HepG2 (cell line): Measurements from ENCODE around the gene ME2. TPM values are rescaled to one million over a fixed set of nuclear protein-coding genes. Genes with fewer than 3 reads are reported as not detected.

Experiments used
- DR1 ChIP-seq: sonication (generic); formaldehyde crosslinking; IDR thresholded peaks from 2 replicates; pipeline ENCODE4 v1.8.0; 2021; ENCODE audit warnings: mild to moderate bottlenecking, missing genetic modification reagents, inconsistent platforms
- ELF3 ChIP-seq: IDR thresholded peaks from 2 replicates; pipeline ENCODE4 v1.6.1; 2016; ENCODE audit warnings: missing genetic modification reagents, missing compliant biosample characterization
- FLYWCH1 ChIP-seq: sonication (generic); formaldehyde crosslinking; IDR thresholded peaks from 2 replicates; pipeline ENCODE4 v1.8.1; 2023; ENCODE audit warnings: mild to moderate bottlenecking, missing genetic modification reagents
- FOXC1 ChIP-seq: sonication (generic); formaldehyde crosslinking; IDR thresholded peaks from 2 replicates; pipeline ENCODE4 v1.8.0; 2022; ENCODE audit warnings: mild to moderate bottlenecking, missing genetic modification reagents, borderline replicate concordance
- KLF11 ChIP-seq: IDR thresholded peaks from 2 replicates; pipeline ENCODE4 v1.6.1; 2016; ENCODE audit warnings: missing compliant biosample characterization
- MATR3 ChIP-seq: sonication (generic); formaldehyde crosslinking; IDR thresholded peaks from 2 replicates; pipeline ENCODE4 v1.4.0; 2020; ENCODE audit warnings: missing genetic modification reagents
- MTF2 ChIP-seq: sonication (generic); formaldehyde crosslinking; IDR thresholded peaks from 2 replicates; pipeline ENCODE4 v1.5.0; 2020; ENCODE audit warnings: missing genetic modification reagents, borderline replicate concordance
- MYC ChIP-seq: sonication (generic); formaldehyde crosslinking; IDR thresholded peaks from 2 replicates; pipeline ENCODE4 v1.9.0; 2021; ENCODE audit warnings: missing genetic modification reagents, borderline replicate concordance
- NONO ChIP-seq, 2 experiments: fragments of 450-650 bp in 1 of 2; sonication (generic) in 1 of 2; formaldehyde crosslinking in 1 of 2; IDR thresholded peaks in 1 of 2; conservative IDR thresholded peaks in 1 of 2; 2 replicates each; pipeline versions ENCODE4 v1.6.1 to v1.8.0; 2017 to 2022; ENCODE audit warnings: mild to moderate bottlenecking in 1 of 2, missing genetic modification reagents in 1 of 2, moderate library complexity in 1 of 2
- RBAK ChIP-seq: sonication (generic); formaldehyde crosslinking; IDR thresholded peaks from 2 replicates; pipeline ENCODE4 v1.5.1; 2020; ENCODE audit warnings: mild to moderate bottlenecking, missing genetic modification reagents
- REPIN1 ChIP-seq: sonication (generic); formaldehyde crosslinking; IDR thresholded peaks from 2 replicates; pipeline ENCODE4 v1.8.0; 2022; ENCODE audit warnings: missing genetic modification reagents, low read depth, mild to moderate bottlenecking, borderline replicate concordance
- RORA ChIP-seq: sonication (generic); formaldehyde crosslinking; IDR thresholded peaks from 2 replicates; pipeline ENCODE4 v1.5.0; 2020; ENCODE audit warnings: mild to moderate bottlenecking, missing genetic modification reagents, moderate library complexity
- SMARCE1 ChIP-seq: fragments of 450-650 bp; IDR thresholded peaks from 2 replicates; pipeline ENCODE4 v1.6.1; 2017; ENCODE audit warnings: borderline replicate concordance
- SUZ12 ChIP-seq: fragments of 150-350 bp; IDR thresholded peaks from 2 replicates; pipeline ENCODE4 v1.6.1; 2014; ENCODE audit warnings: low read depth, low read length
- ZBTB38 ChIP-seq: sonication (generic); formaldehyde crosslinking; IDR thresholded peaks from 2 replicates; pipeline ENCODE4 v1.5.1; 2020; ENCODE audit warnings: mild to moderate bottlenecking, missing genetic modification reagents
- ZFP41 ChIP-seq: sonication (generic); formaldehyde crosslinking; IDR thresholded peaks from 2 replicates; pipeline ENCODE4 v1.4.0; 2020; ENCODE audit warnings: mild to moderate bottlenecking, missing genetic modification reagents, borderline replicate concordance
- ZMYM4 ChIP-seq: sonication (generic); formaldehyde crosslinking; IDR thresholded peaks from 2 replicates; pipeline ENCODE4 v1.8.1; 2023; ENCODE audit warnings: mild to moderate bottlenecking, missing genetic modification reagents
- ZNF333 ChIP-seq: sonication (generic); formaldehyde crosslinking; IDR thresholded peaks from 2 replicates; pipeline ENCODE4 v1.4.0; 2020; ENCODE audit warnings: mild to moderate bottlenecking, missing genetic modification reagents, borderline replicate concordance
- ZNF556 ChIP-seq: sonication (generic); formaldehyde crosslinking; IDR thresholded peaks from 2 replicates; pipeline ENCODE4 v1.4.0; 2020; ENCODE audit warnings: mild to moderate bottlenecking, missing genetic modification reagents, borderline replicate concordance
- ZNF563 ChIP-seq: sonication (generic); formaldehyde crosslinking; IDR thresholded peaks from 2 replicates; pipeline ENCODE4 v1.8.0; 2022; ENCODE audit warnings: mild to moderate bottlenecking, moderate library complexity, missing genetic modification reagents
- ZNF598 ChIP-seq: sonication (generic); formaldehyde crosslinking; IDR thresholded peaks from 2 replicates; pipeline ENCODE4 v1.5.1; 2020; ENCODE audit warnings: mild to moderate bottlenecking, missing genetic modification reagents, borderline replicate concordance
- ZNF674 ChIP-seq: sonication (generic); formaldehyde crosslinking; IDR thresholded peaks from 2 replicates; pipeline ENCODE4 v1.5.0; 2020; ENCODE audit warnings: low read depth, mild to moderate bottlenecking, missing genetic modification reagents
- ZNF703 ChIP-seq: sonication (generic); formaldehyde crosslinking; IDR thresholded peaks from 2 replicates; pipeline ENCODE4 v1.5.1; 2020; ENCODE audit warnings: missing genetic modification reagents, mild to moderate bottlenecking, moderate library complexity, borderline replicate concordance
- ZNF720 ChIP-seq: sonication (generic); formaldehyde crosslinking; IDR thresholded peaks from 2 replicates; pipeline ENCODE4 v1.4.0; 2020; ENCODE audit warnings: missing genetic modification reagents
- polyA plus RNA-seq, 8 experiments: library from polyadenylated mRNA; depleted of rRNA in 3 of 8; stranded (reverse) in 7 of 8; unstranded in 1 of 8; fragments of >200 nt; fragmentation: Illumina TruSeq in 4 of 8; extraction: Trizol in 4 of 8; gene quantifications; 2 replicates each; pipeline versions ENCODE4 v1.2.1 to v1.2.3, GENCODE V29; 2011 to 2016; ENCODE audit warnings: low read depth in 4 of 8, missing spikeins in 1 of 8, mixed read lengths in 1 of 8; ENCODE audit not compliant: insufficient read depth in 1 of 8
- total RNA-seq, 5 experiments: library from RNA; depleted of rRNA; stranded (reverse); fragments of >200 nt; fragmentation: Illumina TruSeq; extraction: Trizol; gene quantifications; 2 replicates each; pipeline ENCODE4 v1.2.3, GENCODE V29; 2016; ENCODE audit warnings: low read depth in 1 of 5
- TF ChIP-seq, protein P1 (sequence below): sonication (generic); formaldehyde crosslinking; conservative IDR thresholded peaks from 2 replicates; pipeline ENCODE4 v1.4.0; 2020; ENCODE audit warnings: missing genetic modification reagents
- TF ChIP-seq, protein P2 (sequence below): sonication (generic); formaldehyde crosslinking; IDR thresholded peaks from 2 replicates; pipeline ENCODE4 v1.5.1; 2020; ENCODE audit warnings: missing genetic modification reagents, mild to moderate bottlenecking, borderline replicate concordance
- TF ChIP-seq, protein P3 (sequence below): sonication (generic); formaldehyde crosslinking; IDR thresholded peaks from 2 replicates; pipeline ENCODE4 v1.8.0; 2022; ENCODE audit warnings: mild to moderate bottlenecking, missing genetic modification reagents, moderate library complexity

Gene ME2
- total and polyA plus RNA-seq, 2 of the 13 experiments (the other 11 are each of a cell fraction or from before 2014, with no cell fraction given), result 17.3 to 20.6 TPM

DNA sequence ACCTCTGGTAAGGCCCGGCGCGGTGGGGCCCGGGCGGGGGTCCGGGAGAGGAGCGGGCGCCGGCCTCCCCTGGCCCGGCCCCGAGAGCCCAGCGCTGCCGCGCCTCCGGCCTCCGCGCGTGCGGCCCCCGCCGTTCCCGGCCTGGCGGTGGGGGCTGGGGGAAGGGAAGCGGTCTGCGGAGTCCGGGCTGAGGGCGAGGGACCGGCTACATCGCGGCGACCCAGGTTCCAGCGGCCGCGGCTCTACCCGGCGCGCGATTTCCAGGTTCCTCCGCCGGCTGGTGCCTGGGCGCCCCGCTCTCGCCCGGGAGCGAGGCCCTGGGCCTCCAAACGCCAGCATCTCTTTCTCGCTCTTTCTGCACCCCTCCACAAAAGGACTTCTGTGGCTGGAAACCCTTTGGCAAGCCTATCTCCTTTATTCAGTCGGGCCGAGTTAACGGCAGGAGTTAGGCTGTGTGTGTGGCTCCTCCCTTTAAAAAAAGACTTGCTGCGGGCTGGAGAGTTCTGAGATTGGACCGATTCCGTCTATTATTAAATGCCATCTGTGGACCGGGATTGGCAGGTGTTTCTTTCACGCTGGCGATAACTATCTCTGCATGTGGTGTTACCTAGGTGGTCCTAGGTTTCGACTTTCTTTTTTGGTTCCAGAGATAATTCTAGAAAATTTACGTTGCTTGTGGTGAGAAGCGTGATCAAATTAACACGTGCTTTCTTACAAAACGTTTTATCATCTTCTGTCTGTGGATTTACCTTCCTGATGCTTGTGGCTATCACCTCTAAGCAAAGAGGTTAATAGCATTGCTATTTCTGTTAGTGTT lies 592 bp downstream of the ME2 start (continued):
- TF ChIP-seq, protein P1, sequence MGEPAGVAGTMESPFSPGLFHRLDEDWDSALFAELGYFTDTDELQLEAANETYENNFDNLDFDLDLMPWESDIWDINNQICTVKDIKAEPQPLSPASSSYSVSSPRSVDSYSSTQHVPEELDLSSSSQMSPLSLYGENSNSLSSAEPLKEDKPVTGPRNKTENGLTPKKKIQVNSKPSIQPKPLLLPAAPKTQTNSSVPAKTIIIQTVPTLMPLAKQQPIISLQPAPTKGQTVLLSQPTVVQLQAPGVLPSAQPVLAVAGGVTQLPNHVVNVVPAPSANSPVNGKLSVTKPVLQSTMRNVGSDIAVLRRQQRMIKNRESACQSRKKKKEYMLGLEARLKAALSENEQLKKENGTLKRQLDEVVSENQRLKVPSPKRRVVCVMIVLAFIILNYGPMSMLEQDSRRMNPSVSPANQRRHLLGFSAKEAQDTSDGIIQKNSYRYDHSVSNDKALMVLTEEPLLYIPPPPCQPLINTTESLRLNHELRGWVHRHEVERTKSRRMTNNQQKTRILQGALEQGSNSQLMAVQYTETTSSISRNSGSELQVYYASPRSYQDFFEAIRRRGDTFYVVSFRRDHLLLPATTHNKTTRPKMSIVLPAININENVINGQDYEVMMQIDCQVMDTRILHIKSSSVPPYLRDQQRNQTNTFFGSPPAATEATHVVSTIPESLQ (CRISPR knock-in tag), result no peak
- TF ChIP-seq ZNF556 (CRISPR knock-in tag), result 0 out of 2 replicates have a peak, but pooled peaks have one; percentile 9
- no peak for TF ChIP-seq SUZ12
- TF ChIP-seq ZNF720 (CRISPR knock-in tag), result no peak
- peak; percentile 4; the same call in 1 of the 2 replicates for TF ChIP-seq FOXC1 (CRISPR knock-in tag)
- no peak for TF ChIP-seq FLYWCH1 (CRISPR knock-in tag)
- TF ChIP-seq ZBTB38 (CRISPR knock-in tag), result no peak
- TF ChIP-seq, protein P2, sequence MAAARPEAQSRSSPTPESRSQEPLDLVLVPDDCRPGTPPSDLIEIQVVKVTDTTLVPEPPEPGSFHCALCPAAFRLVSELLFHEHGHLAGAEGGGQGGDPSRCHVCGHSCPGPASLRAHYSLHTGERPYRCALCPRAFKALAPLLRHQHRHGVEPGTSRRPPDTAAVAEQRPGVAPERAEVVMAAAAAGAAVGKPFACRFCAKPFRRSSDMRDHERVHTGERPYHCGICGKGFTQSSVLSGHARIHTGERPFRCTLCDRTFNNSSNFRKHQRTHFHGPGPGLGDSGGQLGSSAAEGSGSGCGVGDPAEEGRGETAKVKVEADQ (CRISPR knock-in tag), result peak; percentile 79; the same call in 1 of the 2 replicates
- no peak for TF ChIP-seq KLF11 (CRISPR knock-in tag)
- no peak for TF ChIP-seq ZNF703 (CRISPR knock-in tag)
- TF ChIP-seq RORA (CRISPR knock-in tag), result no peak
- 0 out of 2 replicates have a peak, but pooled peaks have one; percentile 8 for TF ChIP-seq MYC
- 0 out of 2 replicates have a peak, but pooled peaks have one; percentile 3 for TF ChIP-seq ZNF563
- no peak for TF ChIP-seq ZNF333
- no peak for TF ChIP-seq MATR3 (CRISPR knock-in tag)
- TF ChIP-seq ZNF674 (CRISPR knock-in tag), result 0 out of 2 replicates have a peak, but pooled peaks have one; percentile 13
- 0 out of 2 replicates have a peak, but pooled peaks have one; percentile 8 for TF ChIP-seq ELF3 (CRISPR knock-in tag)
- TF ChIP-seq ZMYM4 (CRISPR knock-in tag), result 0 out of 2 replicates have a peak, but pooled peaks have one; percentile 3
- no peak for TF ChIP-seq REPIN1 (CRISPR knock-in tag)
- TF ChIP-seq, protein P3, sequence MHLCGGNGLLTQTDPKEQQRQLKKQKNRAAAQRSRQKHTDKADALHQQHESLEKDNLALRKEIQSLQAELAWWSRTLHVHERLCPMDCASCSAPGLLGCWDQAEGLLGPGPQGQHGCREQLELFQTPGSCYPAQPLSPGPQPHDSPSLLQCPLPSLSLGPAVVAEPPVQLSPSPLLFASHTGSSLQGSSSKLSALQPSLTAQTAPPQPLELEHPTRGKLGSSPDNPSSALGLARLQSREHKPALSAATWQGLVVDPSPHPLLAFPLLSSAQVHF, result no peak
- 0 out of 2 replicates have a peak, but pooled peaks have one; percentile 19 for TF ChIP-seq ZFP41
- TF ChIP-seq SMARCE1, result no peak
- 0 out of 2 replicates have a peak, but pooled peaks have one; percentile 3 for TF ChIP-seq ZNF598
- no peak for TF ChIP-seq NONO (IDR thresholded peaks at IDR 0.05)
- no peak for TF ChIP-seq NONO (CRISPR knock-in tag; conservative IDR thresholded peaks at IDR 0.05)
- no peak for TF ChIP-seq MTF2 (CRISPR knock-in tag)
- peak; percentile 8; the same call in 1 of the 2 replicates for TF ChIP-seq DR1 (CRISPR knock-in tag)
- TF ChIP-seq RBAK (CRISPR knock-in tag), result no peak
